Mucosa of descending colon (tissue), 3 donors: Measurements from ENCODE around the gene RPTOR. TPM values are rescaled to one million over a fixed set of nuclear protein-coding genes. Genes with fewer than 3 reads are reported as not detected.

Experiments used
- ATAC-seq: fragments of 200-7000 bp; cut with Tn5 transposase; one replicate; pipeline ENCODE4 v1.9.1; 2020; ENCODE audit warnings: mild to moderate bottlenecking, moderate library complexity
- DNase-seq, 3 donors: peaks; one replicate each; pipeline ENCODE4 v3.0.0-alpha.2; 2020
- H3K36me3 ChIP-seq: fragments of 200-600 bp; one replicate; pipeline ENCODE4 v1.8.0; 2021; ENCODE audit warnings: low read depth, mild to moderate bottlenecking
- H3K4me1 ChIP-seq: fragments of 200-600 bp; one replicate; pipeline ENCODE4 v1.8.0; 2021; ENCODE audit warnings: low read depth, mild to moderate bottlenecking
- H3K4me3 ChIP-seq: fragments of 200-600 bp; one replicate; pipeline ENCODE4 v1.8.0; 2021; ENCODE audit warnings: mild to moderate bottlenecking
- H3K9me3 ChIP-seq: fragments of 200-600 bp; one replicate; pipeline ENCODE4 v1.8.0; 2021; ENCODE audit warnings: mild to moderate bottlenecking
- intact Hi-C, 2 donors: fragments of 100-400 bp; cut with DNase I in 1 of 2; cut with micrococcal nuclease in 1 of 2; formaldehyde crosslinking; loops; one replicate each; pipeline versions ENCODE4 v1.11.0 to v1.11.1; 2022; cut with DNase I, micrococcal nuclease
- total RNA-seq, 3 donors: library from RNA; stranded (reverse); fragmentation: NEBNext Ultra II Directional in 2 of 3; extraction: Animal tissue kit (Norgen Biotek cat#: 25700) in 2 of 3; gene quantifications; one replicate each; pipeline versions ENCODE4 v1.2.1 to v1.2.4, GENCODE V29; 2021 to 2023
- TF ChIP-seq, protein P1 (sequence below): fragments of 200-600 bp; IDR thresholded peaks from one replicate; pipeline ENCODE4 v1.8.0; 2022; ENCODE audit warnings: antibody characterized with exemption, mild to moderate bottlenecking
- donor health status: DM: no; HTN: no; CAD: no; lungs with moderate emphysema.
- donor health status: DM: no; HTN: no; CAD: no.
- donor health status: DM: no; HTN: yes; CAD: no.

The RPTOR gene
- total RNA-seq, 3 donors from 2014 or later, result 30.5 to 44.4 (median 37.2) TPM

DNA sequence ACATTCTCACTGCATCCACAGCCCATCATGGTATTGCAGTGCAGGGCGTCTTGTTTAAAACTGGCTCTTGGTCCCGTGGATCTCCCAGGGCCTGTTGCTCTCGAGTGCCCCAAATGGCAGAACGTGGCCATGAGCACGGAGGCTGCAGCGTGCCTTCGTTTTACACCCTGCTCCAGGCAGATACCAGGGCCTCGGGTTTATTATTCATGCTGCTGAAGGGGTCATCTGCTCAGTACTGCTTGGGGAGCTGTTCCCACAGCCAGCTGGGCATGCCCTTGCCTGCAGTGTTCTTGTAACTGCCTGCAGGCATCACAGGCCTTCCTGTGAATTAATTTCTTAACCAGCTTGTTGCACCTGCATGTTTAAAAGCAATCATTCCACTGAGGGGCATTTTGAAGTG lies 317.3 kb downstream of the RPTOR start:
- Histone ChIP-seq H3K9me3 (no peaks in the 10 kb centered on the region), H3K36me3 (no peaks in the 10 kb centered on the region), H3K4me3 (no peak overlapping the region), H3K4me1 (no peaks in the 10 kb centered on the region)
- intact Hi-C loops, result loop anchor here in 1 of 2 donors (10.0 kb wide), 1 partner anchor 123 kb away; no protein-coding TSS in a partner anchor
- ATAC-seq, result no peak
- TF ChIP-seq, protein P1, sequence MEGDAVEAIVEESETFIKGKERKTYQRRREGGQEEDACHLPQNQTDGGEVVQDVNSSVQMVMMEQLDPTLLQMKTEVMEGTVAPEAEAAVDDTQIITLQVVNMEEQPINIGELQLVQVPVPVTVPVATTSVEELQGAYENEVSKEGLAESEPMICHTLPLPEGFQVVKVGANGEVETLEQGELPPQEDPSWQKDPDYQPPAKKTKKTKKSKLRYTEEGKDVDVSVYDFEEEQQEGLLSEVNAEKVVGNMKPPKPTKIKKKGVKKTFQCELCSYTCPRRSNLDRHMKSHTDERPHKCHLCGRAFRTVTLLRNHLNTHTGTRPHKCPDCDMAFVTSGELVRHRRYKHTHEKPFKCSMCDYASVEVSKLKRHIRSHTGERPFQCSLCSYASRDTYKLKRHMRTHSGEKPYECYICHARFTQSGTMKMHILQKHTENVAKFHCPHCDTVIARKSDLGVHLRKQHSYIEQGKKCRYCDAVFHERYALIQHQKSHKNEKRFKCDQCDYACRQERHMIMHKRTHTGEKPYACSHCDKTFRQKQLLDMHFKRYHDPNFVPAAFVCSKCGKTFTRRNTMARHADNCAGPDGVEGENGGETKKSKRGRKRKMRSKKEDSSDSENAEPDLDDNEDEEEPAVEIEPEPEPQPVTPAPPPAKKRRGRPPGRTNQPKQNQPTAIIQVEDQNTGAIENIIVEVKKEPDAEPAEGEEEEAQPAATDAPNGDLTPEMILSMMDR, result no peak
- peak in 2 of 3 donors; percentile 31 to 47 for DNase-seq

DNA sequence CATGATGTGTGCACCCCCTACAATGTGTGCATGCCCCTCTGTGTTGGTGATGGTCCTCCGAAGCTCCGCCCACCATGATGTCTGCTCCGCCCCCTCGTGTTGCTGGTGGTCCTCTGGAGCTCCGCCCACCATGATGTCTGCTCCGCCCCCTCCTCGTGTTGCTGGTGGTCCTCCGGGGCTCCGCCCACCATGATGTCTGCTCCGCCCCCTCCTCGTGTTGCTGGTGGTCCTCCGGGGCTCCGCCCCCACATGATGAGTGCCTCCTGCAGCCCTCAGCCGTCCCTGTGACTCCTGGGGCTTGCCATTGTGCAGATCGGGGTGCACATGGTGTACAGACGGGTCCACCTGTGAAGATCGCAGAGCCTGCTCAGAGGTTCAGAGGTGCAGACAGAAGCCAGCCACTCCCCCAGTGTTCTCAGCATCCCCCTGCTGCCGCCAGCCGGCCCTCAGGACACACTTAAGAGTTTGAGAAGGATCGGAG lies 317.9 kb downstream of the RPTOR start:
- Histone ChIP-seq H3K36me3 (no peaks in the 10 kb centered on the region), H3K4me1 (no peaks in the 10 kb centered on the region), H3K9me3 (no peaks in the 10 kb centered on the region), H3K4me3 (no peak overlapping the region)
- TF ChIP-seq, protein P1, result no peak
- peak in 2 of 3 donors; percentile 17 to 44 for DNase-seq
- no peak for ATAC-seq
- intact Hi-C loops, result loop anchor here in 1 of 2 donors (10.0 kb wide), 1 partner anchor 122 kb away; no protein-coding TSS in a partner anchor

DNA sequence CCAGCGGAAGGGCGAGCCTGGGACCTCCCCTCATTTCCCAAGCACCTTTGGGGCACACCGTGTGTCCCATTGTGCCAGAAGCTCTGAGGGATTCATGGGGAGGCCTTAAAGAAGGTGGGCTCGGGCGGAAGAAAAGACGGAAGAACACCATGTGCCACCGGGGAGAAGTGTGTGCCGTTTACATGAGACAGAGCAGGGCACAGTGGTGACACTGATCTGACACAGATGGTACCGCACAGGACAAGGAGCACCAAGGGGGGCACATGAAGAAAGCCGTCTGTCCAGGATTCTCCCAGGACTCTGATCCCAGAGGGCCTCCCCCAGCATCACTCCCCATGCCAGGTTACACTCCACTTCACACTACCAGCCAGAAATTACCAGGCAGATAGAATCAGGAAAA lies 318.3 kb downstream of the RPTOR start:
- H3K36me3 ChIP-seq, result no peaks in the 10 kb centered on the region

DNA sequence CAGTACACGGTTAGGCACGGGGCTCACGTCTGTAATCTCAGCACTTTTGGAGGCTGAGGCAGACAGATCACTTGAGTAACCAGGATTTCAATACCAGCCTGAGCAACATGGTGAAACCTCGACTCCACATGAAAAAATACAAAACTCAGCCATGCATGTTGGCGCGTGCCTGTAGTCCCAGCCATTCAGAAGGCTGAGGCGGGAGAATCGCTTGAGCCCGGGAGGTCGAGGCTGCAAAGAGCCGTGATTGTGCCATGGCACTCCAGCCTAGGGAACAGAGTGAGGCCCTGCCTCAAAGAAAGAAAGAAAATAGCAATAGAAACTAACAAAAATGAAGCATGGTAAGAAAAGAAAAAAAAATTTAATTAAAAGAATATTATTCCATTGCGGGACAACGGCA lies 319.0 kb downstream of the RPTOR start:
- intact Hi-C loops, result loop anchor here in 1 of 2 donors (10.0 kb wide), 1 partner anchor 121 kb away; no protein-coding TSS in a partner anchor
- Histone ChIP-seq H3K4me3 (no peak overlapping the region), H3K36me3 (no peaks in the 10 kb centered on the region), H3K9me3 (no peaks in the 10 kb centered on the region), H3K4me1 (no peaks in the 10 kb centered on the region)
- ATAC-seq (no peak), DNase-seq (peak in 2 of 3 donors; percentile 5 to 23)
- TF ChIP-seq, protein P1, result no peak

More for the DNA sequence above, 318.3 kb downstream of the RPTOR start:
- DNase-seq (no peak), ATAC-seq (no peak)
- intact Hi-C loops, result loop anchor here in 1 of 2 donors (10.0 kb wide), 1 partner anchor 122 kb away; no protein-coding TSS in a partner anchor
- Histone ChIP-seq H3K4me1 (no peaks in the 10 kb centered on the region), H3K9me3 (no peaks in the 10 kb centered on the region), H3K4me3 (no peak overlapping the region)
- TF ChIP-seq, protein P1, result no peak

DNA sequence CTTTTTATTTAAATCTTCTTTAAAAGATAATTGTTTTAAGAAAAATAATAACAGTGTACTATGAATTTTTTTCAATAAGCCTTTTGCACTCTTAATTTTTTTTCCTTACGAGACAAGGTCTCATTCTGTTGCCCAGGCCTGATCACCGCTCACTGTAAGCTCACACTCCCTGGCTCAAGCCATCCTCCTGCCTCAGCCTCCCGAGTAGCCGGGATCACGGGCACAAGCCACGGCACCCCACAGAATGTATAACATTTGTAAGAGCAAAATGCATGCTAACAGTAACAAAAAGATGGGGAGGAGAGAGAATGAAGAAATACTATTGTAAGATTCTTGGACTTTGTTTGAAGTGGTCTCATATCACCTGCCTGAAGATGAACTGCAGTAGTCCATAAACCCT lies 320.1 kb downstream of the RPTOR start:
- peak in 2 of 3 donors; percentile 8 for DNase-seq
- intact Hi-C loops, result loop anchor here in 1 of 2 donors (10.0 kb wide), 1 partner anchor 120 kb away; no protein-coding TSS in a partner anchor

More for the DNA sequence above, 320.1 kb downstream of the RPTOR start:
- Histone ChIP-seq H3K36me3 (no peaks in the 10 kb centered on the region), H3K9me3 (no peaks in the 10 kb centered on the region), H3K4me3 (no peak overlapping the region), H3K4me1 (no peaks in the 10 kb centered on the region)
- TF ChIP-seq, protein P1, result no peak
- ATAC-seq, result no peak
